GM10266 (cell line): ENCODE measurements around the gene B3GNT7.

Experiments used
- DNase-seq: peaks from one replicate; pipeline ENCODE4 v3.0.0; 2012; ENCODE audit errors: extremely low spot score
- CTCF ChIP-seq: IDR thresholded peaks from 2 replicates; pipeline ENCODE4 v1.5.1; 2012; ENCODE audit warnings: mild to moderate bottlenecking, low read depth; ENCODE audit not compliant: control insufficient read depth, insufficient read depth; ENCODE audit errors: missing control alignments

The B3GNT7 gene

DNA sequence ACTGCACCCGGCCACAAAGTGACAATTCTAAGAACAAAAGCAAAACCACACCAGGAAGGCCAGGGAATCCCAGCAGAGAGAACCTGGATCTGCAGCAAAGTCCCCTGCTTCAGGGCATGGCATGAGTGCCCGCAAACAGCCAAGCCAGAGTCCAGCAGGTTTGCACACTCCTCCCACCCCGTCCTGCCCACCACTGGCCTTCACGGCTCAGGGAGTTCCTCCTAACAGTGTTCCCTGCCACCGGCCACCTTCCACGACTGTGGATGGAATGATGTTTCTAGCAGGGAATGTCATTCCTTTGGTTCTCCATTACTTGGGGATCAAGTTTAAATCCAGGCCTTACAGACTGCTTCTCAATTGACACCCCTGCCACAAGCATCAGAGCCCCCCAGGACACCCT, 42.0 kb upstream of the B3GNT7 start:
- no peak for DNase-seq
- no peak for TF ChIP-seq CTCF

- TF ChIP-seq CTCF: no peak
- DNase-seq: no peak
Measured at GRCh38 chr2:231355508-231356465, 39.7 kb upstream of the B3GNT7 start.

- no peak for DNase-seq
- TF ChIP-seq CTCF: no peak
Measured at GRCh38 chr2:231356466-231356844, 39.1 kb upstream of the B3GNT7 start.

GRCh38 chr2:231357048-231357447, 38.5 kb upstream of the B3GNT7 start:
- no peak for DNase-seq
- TF ChIP-seq CTCF: no peak

- DNase-seq: no peak
- TF ChIP-seq CTCF: no peak
Measured at GRCh38 chr2:231357931-231358330, 37.6 kb upstream of the B3GNT7 start.

DNA sequence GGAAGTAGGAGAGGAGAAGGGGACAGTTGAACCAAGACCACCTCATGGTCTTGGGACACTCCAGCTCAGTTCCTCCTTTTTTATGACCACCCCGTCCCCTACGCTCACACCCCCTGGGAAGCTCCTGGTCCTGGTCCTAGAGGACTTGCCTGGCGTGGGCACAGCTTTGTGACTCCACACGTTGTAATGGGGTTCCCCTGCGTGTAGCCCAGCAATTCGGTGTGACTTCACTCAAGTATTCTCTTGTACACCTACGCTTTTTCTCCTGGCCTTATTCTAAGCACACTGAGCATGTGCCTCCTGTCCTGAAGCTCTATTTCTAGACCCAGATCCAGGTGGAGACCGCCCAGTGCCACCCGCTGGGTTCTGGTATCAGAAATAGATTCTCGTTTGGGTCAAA, 36.1 kb upstream of the B3GNT7 start:
- no peak for TF ChIP-seq CTCF

GRCh38 chr2:231359948-231360347, 35.6 kb upstream of the B3GNT7 start:
- DNase-seq: no peak
- no peak for TF ChIP-seq CTCF

More for the DNA sequence above, 36.1 kb upstream of the B3GNT7 start:
- DNase-seq: no peak
